Esophagus squamous epithelium (tissue), 4 donors: Measurements from ENCODE around the gene RHOA.

Experiments
- POLR2A ChIP-seq, 4 donors: fragments of 450-650 bp; IDR thresholded peaks; one replicate each; pipeline ENCODE4 v1.6.1; 2017; ENCODE audit warnings: antibody characterized with exemption in 4 of 4, mild to moderate bottlenecking in 4 of 4, moderate library complexity in 3 of 4
- TF ChIP-seq, protein P1 (sequence below), 6 experiments: fragments of 450-650 bp in 4 of 6; fragments of 200-600 bp in 2 of 6; sonication (generic) in 2 of 6; IDR thresholded peaks; one replicate each; pipeline ENCODE4 v1.5.1; 2016 to 2019; ENCODE audit warnings: antibody characterized with exemption in 6 of 6, mild to moderate bottlenecking in 4 of 6, moderate library complexity in 4 of 6

DNA sequence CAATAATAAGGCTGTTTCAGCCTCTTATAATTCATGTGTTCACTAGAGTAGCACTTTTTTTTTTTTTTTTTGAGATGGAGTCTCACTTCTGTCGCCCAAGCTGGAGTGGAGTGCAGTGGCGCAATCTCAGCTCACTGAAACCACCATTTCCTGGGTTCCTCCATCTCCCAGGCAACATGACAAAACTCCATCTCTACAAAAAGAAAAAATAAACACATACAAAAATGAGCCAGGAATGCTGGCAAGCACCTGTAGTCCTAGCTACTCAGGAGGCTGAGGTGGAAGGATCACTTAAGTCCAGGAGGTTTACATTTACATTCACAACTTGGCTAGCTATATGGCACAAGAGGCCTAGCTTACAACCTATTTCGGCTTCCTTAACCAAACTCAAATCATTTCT is 78.7 kb downstream of the RHOA start:
- TF ChIP-seq, protein P1, sequence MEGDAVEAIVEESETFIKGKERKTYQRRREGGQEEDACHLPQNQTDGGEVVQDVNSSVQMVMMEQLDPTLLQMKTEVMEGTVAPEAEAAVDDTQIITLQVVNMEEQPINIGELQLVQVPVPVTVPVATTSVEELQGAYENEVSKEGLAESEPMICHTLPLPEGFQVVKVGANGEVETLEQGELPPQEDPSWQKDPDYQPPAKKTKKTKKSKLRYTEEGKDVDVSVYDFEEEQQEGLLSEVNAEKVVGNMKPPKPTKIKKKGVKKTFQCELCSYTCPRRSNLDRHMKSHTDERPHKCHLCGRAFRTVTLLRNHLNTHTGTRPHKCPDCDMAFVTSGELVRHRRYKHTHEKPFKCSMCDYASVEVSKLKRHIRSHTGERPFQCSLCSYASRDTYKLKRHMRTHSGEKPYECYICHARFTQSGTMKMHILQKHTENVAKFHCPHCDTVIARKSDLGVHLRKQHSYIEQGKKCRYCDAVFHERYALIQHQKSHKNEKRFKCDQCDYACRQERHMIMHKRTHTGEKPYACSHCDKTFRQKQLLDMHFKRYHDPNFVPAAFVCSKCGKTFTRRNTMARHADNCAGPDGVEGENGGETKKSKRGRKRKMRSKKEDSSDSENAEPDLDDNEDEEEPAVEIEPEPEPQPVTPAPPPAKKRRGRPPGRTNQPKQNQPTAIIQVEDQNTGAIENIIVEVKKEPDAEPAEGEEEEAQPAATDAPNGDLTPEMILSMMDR (IDR thresholded peaks at IDR 0.05), result no peak
- TF ChIP-seq POLR2A (IDR thresholded peaks at IDR 0.05), result no peak
